Activated gamma-delta T cell treated with anti-CD3 and anti-CD28 coated beads, Interleukin-2, amount 50 U/mL, for 16 hours (primary cell): ENCODE data around the gene TNRC6C.

Experiments used
- DNase-seq: peaks from one replicate; pipeline ENCODE4 v3.0.0-alpha.2; 2020; ENCODE audit warnings: low read depth

TNRC6C gene

DNA sequence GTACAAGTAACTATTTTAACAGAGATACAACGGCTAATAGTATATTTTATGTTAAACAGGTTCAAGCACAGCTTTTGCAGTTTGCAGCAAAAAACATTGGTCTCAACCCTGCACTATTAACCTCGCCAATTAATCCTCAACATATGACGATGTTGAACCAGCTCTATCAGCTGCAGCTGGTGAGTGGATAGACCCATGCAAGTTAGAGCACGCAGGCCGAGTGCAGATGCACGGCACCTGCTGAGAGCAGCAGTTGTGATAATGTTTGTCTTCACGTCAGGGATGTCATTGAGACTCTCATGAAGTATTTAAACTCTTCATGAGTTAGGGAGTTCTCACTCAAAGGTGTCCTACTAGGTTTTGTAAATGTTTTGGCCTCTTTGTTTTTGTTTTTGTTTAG, 124.5 kb downstream of the TNRC6C start:
- no peak for DNase-seq

DNA sequence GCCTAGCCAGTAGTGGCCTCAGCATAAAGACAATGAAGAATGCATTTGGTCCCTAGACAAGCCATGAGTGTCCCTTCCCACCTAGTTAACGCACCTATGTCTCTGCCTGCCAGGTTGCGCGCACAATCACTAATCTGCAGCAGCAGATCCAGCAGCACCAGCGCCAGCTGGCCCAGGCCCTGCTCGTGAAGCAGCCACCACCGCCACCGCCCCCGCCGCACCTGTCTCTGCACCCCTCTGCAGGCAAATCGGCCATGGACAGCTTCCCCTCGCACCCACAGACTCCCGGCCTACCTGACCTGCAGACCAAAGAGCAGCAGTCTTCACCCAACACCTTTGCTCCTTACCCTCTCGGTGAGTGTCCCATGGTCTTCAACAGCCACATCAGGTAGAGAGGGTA, 128.2 kb downstream of the TNRC6C start:
- no peak for DNase-seq

DNA sequence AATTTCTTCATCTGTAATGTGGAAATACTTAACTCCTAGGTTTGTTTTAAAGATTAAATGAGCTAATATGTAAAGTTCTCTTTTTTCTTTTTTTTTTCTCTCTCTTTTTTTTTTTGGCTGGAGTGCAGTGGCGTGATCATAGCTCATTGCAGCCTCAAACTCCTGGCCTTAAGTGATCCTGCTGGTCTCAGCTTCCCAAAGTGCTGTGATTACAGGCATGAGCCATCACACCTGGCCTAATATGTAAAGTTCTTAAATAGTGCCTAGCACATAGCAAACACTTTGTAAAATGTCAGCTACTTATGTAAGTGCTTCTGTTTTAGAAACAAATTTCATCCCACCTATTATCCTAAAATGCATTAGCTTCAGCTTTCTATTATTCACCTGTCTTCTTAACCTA, 130.0 kb downstream of the TNRC6C start:
- DNase-seq, result no peak

DNA sequence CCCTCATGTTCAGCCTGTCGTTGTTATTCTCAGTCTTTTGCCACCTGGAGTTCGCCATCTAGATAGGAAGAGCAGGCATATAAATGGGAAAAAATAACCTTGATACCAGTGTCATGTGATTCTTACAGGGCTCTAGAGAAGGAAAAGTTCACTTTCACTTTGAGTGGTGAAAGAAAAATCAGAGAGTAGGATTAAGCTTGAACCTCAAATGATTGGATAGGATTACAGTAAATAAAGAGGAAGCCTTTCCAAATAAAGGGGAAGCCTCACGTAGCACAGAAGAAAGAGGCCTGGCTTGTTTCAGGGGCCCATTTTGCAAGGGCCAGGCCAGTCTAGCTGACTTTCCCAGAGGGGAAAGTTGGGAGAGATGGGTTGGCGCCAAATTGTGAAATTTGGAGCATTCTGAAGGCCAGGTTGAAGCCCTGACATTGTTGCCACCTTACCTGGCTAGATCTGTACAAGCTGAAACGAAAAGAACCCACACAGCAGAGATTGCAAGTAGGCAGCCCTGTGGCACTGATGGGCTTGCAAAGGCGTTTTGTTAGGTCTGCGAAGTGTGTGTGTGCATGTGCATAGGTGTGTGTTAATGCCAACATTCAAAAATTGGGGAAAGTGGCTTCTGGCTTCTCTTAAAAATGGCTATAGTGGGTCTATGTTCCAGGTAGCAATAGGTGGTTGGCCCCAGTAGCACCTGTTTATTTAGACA, 131.2 kb downstream of the TNRC6C start:
- no peak for DNase-seq

- no peak for DNase-seq
Measured at GRCh38 chr17:78092794-78093324, 134.4 kb downstream of the TNRC6C start.

DNA sequence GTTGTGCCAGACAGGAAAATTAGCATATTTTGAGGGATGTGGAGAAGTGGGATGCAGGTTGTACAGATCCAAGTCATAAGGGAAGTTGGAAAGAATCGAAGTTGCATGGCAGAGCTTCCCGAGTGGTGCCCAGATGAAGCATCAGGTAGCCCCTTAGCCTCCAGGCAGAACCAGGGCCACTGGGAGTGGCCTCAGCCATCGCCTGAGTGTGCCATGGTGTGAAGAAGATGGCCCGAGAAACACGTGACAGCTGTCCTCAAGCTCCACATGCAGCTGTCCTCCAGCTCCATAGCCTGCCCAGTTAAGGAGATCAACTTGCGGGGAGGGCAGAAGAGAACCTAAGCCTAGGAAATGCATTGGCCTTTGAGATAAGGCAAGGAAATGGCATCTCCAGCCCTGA, 136.5 kb downstream of the TNRC6C start:
- no peak for DNase-seq

DNA sequence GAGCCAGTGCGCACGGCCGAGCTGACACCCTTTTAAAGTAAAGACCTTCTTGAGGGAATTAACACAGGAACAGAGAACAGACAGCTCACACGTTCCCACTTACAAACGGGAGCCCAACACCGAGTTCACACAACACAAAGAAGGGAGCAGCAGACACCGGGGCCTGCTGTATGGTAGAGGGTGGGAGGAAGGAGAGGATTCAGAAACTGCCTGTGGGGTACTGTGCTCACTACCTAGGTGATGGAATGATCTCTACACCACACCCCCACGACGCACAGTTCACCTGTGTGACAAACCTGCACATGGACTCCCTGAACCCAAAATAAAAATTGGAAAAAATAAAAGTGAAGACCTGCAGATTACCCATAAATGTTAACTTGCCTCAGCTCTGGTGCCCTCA, 137.6 kb downstream of the TNRC6C start:
- DNase-seq, result no peak

- no peak for DNase-seq
Measured at GRCh38 chr17:78101112-78101511, 142.6 kb downstream of the TNRC6C start.

DNA sequence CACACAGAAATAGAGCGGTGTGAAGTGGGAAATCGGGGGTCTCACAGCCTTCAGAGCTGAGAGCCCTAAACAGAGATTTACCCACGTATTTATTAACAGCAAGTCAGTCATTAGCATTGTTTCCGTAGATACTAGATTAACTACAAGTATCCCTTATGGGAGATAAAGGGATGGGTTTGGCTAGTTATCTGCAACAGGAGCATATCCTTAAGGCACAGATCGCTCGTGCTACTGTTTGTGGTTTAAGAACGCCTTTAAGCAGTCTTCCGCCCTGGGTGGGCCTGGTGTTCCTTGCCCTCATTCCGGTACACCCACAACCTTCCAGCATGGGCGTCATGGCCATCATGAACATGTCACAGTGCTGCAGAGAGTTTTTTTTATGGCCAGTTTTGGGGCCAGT, 143.0 kb downstream of the TNRC6C start:
- DNase-seq, result no peak

GRCh38 chr17:78103311-78103710, 144.8 kb downstream of the TNRC6C start:
- DNase-seq, result no peak

DNA sequence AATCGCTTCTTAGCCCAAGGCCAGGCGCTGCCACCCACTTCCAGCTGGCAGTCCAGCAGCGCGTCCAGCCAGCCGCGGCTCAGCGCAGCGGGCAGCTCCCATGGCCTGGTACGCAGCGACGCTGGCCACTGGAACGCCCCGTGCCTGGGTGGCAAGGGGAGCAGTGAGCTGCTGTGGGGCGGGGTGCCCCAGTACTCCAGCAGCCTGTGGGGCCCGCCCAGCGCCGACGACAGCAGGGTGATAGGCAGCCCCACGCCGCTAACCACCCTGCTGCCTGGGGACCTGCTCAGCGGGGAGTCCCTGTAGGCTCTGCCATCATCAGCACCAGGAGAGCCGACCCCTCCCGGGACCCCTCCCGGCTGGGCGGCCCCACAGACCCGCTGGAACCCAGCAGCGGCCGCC, 146.0 kb downstream of the TNRC6C start:
- no peak for DNase-seq

GRCh38 chr17:78105101-78105500, 146.6 kb downstream of the TNRC6C start:
- DNase-seq, result no peak

GRCh38 chr17:78105551-78105950, 147.0 kb downstream of the TNRC6C start:
- DNase-seq, result no peak

DNA sequence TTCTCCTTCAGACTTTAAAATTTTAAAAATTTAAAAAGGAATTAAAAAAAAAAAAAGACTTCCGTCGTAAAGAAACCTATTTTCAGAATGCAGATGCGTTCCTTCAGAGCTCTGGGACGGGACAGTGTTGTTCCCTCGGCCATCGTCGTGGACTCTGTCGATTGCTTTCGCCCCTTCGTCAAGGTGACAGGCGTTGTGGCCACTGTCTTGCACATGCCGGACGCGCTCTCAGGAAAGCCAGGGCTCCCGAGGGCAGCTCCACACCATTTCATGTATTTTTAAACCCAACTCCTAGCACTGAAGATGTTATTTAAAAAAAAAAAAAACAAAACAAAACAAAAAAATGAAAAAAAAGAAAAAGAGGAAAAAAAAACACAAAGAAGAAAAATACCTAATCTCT, 147.7 kb downstream of the TNRC6C start:
- no peak for DNase-seq

DNA sequence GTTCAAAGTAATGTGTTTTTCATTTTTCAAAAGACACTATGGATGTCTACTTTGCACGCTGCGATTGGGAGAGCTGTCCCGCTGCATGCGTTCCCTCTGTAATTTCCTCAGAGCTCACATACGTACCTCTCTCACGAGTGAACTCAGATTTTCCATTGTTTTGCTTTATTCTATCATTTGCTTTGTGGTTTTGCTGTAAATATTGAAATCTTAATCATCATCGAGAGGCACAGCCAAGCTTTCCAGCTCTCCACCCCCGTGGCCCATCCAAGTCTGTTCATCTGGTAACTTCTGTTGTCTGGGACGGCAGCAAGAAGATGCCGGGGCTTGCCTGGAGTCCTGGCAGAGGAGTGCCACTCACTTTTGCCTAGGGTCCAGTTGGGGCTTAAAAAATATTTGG, 149.0 kb downstream of the TNRC6C start:
- DNase-seq, result no peak

DNA sequence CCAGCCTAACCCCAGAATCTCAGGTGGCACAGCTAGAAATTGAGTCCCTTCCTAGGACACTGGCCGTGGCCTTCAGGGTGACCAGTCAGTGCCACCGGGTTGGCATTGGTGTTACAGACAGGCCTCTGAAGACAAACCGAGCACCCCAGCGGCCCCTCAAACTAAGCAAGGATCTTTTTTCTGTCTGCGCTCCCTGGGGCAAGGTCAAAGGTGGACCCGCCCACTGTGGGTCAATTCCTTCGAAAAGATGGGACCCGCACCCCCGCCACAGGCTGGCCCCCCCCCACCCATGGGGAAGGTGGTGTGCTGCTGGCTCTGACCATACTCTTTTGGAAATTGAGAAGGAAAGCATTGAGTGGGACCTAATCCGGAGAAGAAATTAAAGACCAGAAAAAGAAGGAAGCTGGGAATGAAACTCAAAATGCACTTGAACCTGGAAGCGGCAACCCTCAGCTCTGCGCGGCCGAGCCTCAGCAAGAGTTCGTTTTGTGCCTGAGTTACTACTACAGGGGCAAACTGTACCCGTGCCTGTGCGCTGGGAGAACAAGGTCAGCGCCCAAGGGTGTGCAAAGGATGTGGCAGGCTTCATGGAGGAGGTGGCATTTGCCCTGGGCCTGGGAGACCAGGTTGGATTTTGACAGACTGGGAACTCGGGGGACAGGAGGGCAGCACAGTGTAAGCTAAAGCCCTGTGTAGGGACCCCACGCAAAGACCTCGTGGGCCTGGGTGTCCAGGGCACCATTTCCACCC, 149.6 kb downstream of the TNRC6C start:
- DNase-seq, result no peak

- DNase-seq, result no peak
Measured at GRCh38 chr17:78108726-78109488, 150.4 kb downstream of the TNRC6C start.

DNA sequence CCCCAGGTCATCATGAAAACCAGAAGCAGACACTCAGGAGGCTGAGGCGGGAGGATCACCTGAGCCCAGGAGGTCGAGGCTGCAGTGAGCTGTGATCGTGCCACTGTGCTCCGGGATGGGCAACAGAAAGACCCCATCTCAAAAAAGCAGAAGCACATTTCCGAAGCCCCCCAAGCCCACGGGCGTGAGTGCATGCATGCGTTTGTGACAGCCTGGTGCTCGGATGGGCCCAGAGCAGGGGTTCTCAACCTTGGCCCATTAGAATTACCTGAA, 150.9 kb downstream of the TNRC6C start:
- no peak for DNase-seq

DNA sequence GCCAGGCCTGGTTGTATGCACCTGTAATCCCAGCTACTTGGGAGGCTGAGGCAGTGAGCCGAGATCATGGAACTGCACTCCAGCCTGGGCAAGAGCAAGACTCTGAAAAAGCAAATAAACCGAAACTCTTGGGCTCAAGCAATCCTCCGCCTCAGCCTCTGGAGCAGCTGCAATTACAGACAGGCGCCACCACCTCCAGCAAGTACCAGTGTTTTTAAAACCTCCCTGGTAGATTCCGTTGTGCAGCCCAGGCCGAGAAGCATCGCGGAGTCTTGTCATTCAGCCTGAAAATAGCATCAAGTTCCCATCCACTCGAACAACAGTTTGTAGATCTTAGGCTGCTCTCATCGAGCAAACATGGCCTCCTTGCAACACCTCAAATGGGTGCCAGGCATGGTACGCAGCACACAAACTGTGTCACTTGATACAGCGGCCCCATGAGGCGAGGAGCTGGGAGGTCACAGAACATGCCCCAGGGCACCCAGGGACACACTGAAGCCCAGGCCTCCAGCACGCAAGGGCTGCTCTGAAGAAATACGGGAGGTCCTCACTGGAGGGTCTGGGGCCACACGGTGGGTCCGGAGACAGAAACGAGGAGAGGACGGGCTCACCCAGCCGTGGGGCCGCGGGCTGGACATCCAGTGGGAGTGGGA, 152.0 kb downstream of the TNRC6C start:
- DNase-seq, result no peak

GRCh38 chr17:78111016-78111726, 152.7 kb downstream of the TNRC6C start:
- DNase-seq, result no peak

- no peak for DNase-seq
Measured at GRCh38 chr17:78111727-78112517, 153.4 kb downstream of the TNRC6C start.
